Measurements from ENCODE around the gene TRIM33. TPM values are rescaled to one million over a fixed set of nuclear protein-coding genes. Genes with fewer than 3 reads are reported as not detected.

Gene TRIM33
- polyA plus RNA-seq, 2 of the 4 experiments (the other 2 are of a cell fraction) = 8.7 to 14.9 TPM

DNA sequence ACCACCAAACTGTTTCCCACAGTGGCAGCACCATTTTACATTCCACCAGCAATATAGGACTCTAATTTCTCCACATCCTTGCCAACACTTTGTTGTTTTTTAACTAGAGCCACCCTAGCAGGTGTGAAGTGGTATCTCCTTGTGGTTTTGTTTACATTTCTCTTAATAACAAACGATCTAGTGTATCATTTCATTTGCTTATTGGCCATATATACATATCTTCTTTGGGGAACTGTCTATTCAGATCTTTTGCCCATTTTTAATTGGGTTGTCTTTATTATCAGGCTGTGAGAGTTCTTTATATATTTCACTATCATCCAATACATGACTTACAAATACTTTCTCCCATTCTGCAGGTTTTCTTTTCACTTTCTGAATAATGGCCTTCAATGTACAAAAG is 18.0 kb downstream of the TRIM33 start (continued):
- TF ChIP-seq, protein P1, sequence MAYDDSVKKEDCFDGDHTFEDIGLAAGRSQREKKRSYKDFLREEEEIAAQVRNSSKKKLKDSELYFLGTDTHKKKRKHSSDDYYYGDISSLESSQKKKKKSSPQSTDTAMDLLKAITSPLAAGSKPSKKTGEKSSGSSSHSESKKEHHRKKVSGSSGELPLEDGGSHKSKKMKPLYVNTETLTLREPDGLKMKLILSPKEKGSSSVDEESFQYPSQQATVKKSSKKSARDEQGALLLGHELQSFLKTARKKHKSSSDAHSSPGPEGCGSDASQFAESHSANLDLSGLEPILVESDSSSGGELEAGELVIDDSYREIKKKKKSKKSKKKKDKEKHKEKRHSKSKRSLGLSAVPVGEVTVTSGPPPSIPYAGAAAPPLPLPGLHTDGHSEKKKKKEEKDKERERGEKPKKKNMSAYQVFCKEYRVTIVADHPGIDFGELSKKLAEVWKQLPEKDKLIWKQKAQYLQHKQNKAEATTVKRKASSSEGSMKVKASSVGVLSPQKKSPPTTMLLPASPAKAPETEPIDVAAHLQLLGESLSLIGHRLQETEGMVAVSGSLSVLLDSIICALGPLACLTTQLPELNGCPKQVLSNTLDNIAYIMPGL (CRISPR knock-in tag; IDR thresholded peaks at IDR 0.05; ENCODE audit: borderline replicate concordance) = no peak
- TF ChIP-seq CHD2 (IDR thresholded peaks at IDR 0.05; ENCODE audit: low read length, partially characterized antibody) (no peak), CEBPB (IDR thresholded peaks at IDR 0.05) (no peak), POLR2A (IDR thresholded peaks at IDR 0.05; ENCODE audit: low read length) (no peak), NFE2L2 (conservative IDR thresholded peaks at IDR 0.05; ENCODE audit: low read length) (no peak), POLR2AphosphoS2 (conservative IDR thresholded peaks at IDR 0.05; ENCODE audit: low read length) (no peak)
- TF ChIP-seq, protein P2, sequence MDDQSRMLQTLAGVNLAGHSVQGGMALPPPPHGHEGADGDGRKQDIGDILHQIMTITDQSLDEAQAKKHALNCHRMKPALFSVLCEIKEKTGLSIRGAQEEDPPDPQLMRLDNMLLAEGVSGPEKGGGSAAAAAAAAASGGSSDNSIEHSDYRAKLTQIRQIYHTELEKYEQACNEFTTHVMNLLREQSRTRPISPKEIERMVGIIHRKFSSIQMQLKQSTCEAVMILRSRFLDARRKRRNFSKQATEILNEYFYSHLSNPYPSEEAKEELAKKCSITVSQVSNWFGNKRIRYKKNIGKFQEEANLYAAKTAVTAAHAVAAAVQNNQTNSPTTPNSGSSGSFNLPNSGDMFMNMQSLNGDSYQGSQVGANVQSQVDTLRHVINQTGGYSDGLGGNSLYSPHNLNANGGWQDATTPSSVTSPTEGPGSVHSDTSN (IDR thresholded peaks at IDR 0.05) = no peak

DNA sequence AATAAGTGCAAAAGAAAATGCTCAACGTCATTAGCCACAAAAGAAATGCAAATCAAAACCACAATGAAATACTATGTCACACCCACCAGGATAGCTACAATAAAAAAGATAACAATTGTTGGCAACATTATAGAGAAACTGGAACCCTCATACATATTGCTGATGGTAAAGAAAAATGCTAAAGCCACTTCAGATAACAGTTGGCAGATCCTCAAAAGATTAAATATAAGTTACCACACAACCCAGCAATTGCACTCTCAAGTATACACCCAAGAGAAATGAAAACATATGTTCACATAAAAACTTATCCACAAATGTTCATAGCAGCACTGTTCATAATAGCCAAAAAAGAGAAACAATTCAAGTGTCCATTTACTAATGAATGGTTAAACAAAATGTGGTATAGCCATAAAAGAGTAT is 20.7 kb downstream of the TRIM33 start:
- Histone ChIP-seq H3K4me2 (no peak overlapping the region), H3K4me3 (no peak overlapping the region), H3K4me1 (peaks cover 3% of the 10 kb centered on the region; the same call in 1 of the 3 replicates), H3K27ac (no peak overlapping the region), H3K9me3 (no peaks in the 10 kb centered on the region)
- DNase-seq (ENCODE audit: low read depth in 1 of 2, low spot score in 1 of 2) (no peak), FAIRE-seq (no peak), ATAC-seq (no peak)
- POLR2A ChIA-PET = no interaction called here
- CTCF ChIA-PET = no interaction called here
- 77% methylated on average over 1 of the region's 1 CpG for WGBS (ENCODE audit: missing lambda C conversion rate)
- TF ChIP-seq, protein P3, sequence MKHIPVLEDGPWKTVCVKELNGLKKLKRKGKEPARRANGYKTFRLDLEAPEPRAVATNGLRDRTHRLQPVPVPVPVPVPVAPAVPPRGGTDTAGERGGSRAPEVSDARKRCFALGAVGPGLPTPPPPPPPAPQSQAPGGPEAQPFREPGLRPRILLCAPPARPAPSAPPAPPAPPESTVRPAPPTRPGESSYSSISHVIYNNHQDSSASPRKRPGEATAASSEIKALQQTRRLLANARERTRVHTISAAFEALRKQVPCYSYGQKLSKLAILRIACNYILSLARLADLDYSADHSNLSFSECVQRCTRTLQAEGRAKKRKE (CRISPR knock-in tag; IDR thresholded peaks at IDR 0.05; ENCODE audit: low read depth) = no peak
- TF ChIP-seq, protein P4, sequence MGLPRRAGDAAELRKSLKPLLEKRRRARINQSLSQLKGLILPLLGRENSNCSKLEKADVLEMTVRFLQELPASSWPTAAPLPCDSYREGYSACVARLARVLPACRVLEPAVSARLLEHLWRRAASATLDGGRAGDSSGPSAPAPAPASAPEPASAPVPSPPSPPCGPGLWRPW (IDR thresholded peaks at IDR 0.05) = no peak
- TF ChIP-seq ESRRA (IDR thresholded peaks at IDR 0.05; ENCODE audit: borderline replicate concordance, low read length) = no peak

GRCh38 chr1:114488739-114489138 is 22.3 kb downstream of the TRIM33 start:
- H3K27ac ChIP-seq = no peak overlapping the region
- ChIA-PET CTCF (no interaction called here), POLR2A (no interaction called here)
- ATAC-seq (no peak), FAIRE-seq (no peak), DNase-seq (ENCODE audit: low read depth in 1 of 2, low spot score in 1 of 2) (no peak)
- H3K9me3 ChIP-seq = no peaks in the 10 kb centered on the region
- TF ChIP-seq, protein P2 (IDR thresholded peaks at IDR 0.05) = no peak
- TF ChIP-seq CHD2 (IDR thresholded peaks at IDR 0.05; ENCODE audit: low read length, partially characterized antibody) = no peak
- H3K4me1 ChIP-seq = peaks cover 4% of the 10 kb centered on the region; the same call in 1 of the 3 replicates
- 57% methylated on average over 2 of the region's 2 CpGs for WGBS (ENCODE audit: missing lambda C conversion rate)
- H3K4me2 ChIP-seq = no peak overlapping the region
- no peak overlapping the region for H3K4me3 ChIP-seq

DNA sequence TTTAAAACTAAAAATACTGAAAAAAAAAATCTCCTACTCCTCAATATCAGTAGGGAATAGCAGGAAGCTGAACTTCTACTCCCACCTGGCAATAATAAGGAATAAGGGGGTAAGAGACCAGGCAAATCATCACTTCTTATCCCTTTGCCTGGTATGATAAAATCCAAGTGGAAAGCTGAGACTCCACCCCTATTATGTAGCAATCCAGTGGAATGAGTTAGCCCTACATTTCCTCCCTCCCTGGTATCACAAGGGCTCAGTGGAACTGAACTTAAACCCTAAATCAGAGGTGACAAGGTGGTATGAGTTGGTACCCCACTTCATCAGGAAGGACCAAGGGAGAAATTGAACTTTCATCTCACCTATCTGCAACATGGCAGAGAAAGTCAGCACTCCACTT is 25.7 kb downstream of the TRIM33 start:
- Histone ChIP-seq H3K27ac (no peak overlapping the region), H3K9me3 (no peaks in the 10 kb centered on the region), H3K4me3 (no peak overlapping the region), H3K4me2 (no peak overlapping the region), H3K4me1 (peaks cover 4% of the 10 kb centered on the region; the same call in 1 of the 3 replicates)
- FAIRE-seq (no peak), DNase-seq (ENCODE audit: low read depth in 1 of 2, low spot score in 1 of 2) (no peak), ATAC-seq (no peak)
- ChIA-PET POLR2A (no interaction called here), CTCF (no interaction called here)
- TF ChIP-seq ZC3H11A (IDR thresholded peaks at IDR 0.05) (no peak), JUNB (IDR thresholded peaks at IDR 0.05) (no peak), EP300 (IDR thresholded peaks at IDR 0.05) (no peak), JUN (IDR thresholded peaks at IDR 0.05) (no peak), NFE2L2 (conservative IDR thresholded peaks at IDR 0.05; ENCODE audit: low read length) (no peak), USF2 (IDR thresholded peaks at IDR 0.05) (no peak), NR3C1 (IDR thresholded peaks at IDR 0.05) (no peak), HOXB13 (CRISPR knock-in tag; IDR thresholded peaks at IDR 0.05; ENCODE audit: low read depth) (no peak)
- TF ChIP-seq, protein P5, sequence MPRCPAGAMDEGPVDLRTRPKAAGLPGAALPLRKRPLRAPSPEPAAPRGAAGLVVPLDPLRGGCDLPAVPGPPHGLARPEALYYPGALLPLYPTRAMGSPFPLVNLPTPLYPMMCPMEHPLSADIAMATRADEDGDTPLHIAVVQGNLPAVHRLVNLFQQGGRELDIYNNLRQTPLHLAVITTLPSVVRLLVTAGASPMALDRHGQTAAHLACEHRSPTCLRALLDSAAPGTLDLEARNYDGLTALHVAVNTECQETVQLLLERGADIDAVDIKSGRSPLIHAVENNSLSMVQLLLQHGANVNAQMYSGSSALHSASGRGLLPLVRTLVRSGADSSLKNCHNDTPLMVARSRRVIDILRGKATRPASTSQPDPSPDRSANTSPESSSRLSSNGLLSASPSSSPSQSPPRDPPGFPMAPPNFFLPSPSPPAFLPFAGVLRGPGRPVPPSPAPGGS (IDR thresholded peaks at IDR 0.05) = no peak
